ENCODE measurements around the gene CCL8.

DNA sequence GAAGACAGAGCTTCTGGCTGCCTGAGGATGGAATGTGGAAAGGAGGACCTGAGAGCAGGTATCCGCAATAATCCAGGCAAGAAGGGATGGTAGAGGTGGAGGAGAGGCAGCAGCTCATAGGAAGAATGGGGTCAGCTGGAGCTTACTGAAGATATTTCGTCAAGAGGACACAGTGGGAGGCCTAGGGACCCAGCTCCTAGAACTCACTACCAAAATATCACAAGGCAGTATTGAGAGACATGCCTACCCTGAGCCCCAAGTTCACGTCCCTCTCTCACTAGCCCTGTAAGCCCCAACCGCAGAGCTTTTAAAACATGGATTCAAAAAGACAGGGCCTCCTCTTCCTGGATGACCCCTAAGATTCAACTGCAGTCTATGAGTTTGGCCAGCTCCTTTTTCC, 14.2 kb upstream of the CCL8 start:
- TF ChIP-seq, protein P1, sequence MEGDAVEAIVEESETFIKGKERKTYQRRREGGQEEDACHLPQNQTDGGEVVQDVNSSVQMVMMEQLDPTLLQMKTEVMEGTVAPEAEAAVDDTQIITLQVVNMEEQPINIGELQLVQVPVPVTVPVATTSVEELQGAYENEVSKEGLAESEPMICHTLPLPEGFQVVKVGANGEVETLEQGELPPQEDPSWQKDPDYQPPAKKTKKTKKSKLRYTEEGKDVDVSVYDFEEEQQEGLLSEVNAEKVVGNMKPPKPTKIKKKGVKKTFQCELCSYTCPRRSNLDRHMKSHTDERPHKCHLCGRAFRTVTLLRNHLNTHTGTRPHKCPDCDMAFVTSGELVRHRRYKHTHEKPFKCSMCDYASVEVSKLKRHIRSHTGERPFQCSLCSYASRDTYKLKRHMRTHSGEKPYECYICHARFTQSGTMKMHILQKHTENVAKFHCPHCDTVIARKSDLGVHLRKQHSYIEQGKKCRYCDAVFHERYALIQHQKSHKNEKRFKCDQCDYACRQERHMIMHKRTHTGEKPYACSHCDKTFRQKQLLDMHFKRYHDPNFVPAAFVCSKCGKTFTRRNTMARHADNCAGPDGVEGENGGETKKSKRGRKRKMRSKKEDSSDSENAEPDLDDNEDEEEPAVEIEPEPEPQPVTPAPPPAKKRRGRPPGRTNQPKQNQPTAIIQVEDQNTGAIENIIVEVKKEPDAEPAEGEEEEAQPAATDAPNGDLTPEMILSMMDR (IDR thresholded peaks at IDR 0.05; ENCODE audit: borderline replicate concordance, extremely low read depth, low read length, poor library complexity, severe bottlenecking): no peak
- no peak for TF ChIP-seq EZH2 (IDR thresholded peaks at IDR 0.05; ENCODE audit: borderline replicate concordance, low read depth, low read length, severe bottlenecking)

Data from DND-41 (cell line).